HG03135 (cell line): ENCODE data around the gene PACS2.

Experiments
- ATAC-seq: cut with Tn5 transposase; IDR thresholded peaks from one replicate; pipeline ENCODE4 v1.9.1; 2021; ENCODE audit warnings: mild to moderate bottlenecking, moderate library complexity; ENCODE audit not compliant: unreplicated experiment

The PACS2 gene

GRCh38 chr14:105366386-105367074, 52.0 kb downstream of the PACS2 start:
- no peak for ATAC-seq

- ATAC-seq, result no peak
Measured at GRCh38 chr14:105367116-105368031, 52.8 kb downstream of the PACS2 start.

GRCh38 chr14:105368032-105368417, 53.5 kb downstream of the PACS2 start:
- ATAC-seq, result no peak

- no peak for ATAC-seq
Measured at GRCh38 chr14:105368426-105368825, 53.9 kb downstream of the PACS2 start.

- no peak for ATAC-seq
Measured at GRCh38 chr14:105368910-105369652, 54.5 kb downstream of the PACS2 start.

GRCh38 chr14:105369653-105370040, 55.1 kb downstream of the PACS2 start:
- no peak for ATAC-seq

GRCh38 chr14:105374389-105374788, 59.8 kb downstream of the PACS2 start:
- no peak for ATAC-seq

GRCh38 chr14:105375635-105376057, 61.1 kb downstream of the PACS2 start:
- no peak for ATAC-seq

- no peak for ATAC-seq
Measured at GRCh38 chr14:105376521-105377440, 62.2 kb downstream of the PACS2 start.

- ATAC-seq, result no peak
Measured at GRCh38 chr14:105377555-105378182, 63.1 kb downstream of the PACS2 start.

GRCh38 chr14:105378199-105378598, 63.7 kb downstream of the PACS2 start:
- ATAC-seq, result no peak

GRCh38 chr14:105378873-105379685, 64.5 kb downstream of the PACS2 start:
- no peak for ATAC-seq

GRCh38 chr14:105379946-105380345, 65.4 kb downstream of the PACS2 start:
- no peak for ATAC-seq

- ATAC-seq, result no peak
Measured at GRCh38 chr14:105380756-105381155, 66.2 kb downstream of the PACS2 start.

- no peak for ATAC-seq
Measured at GRCh38 chr14:105381446-105382342, 67.1 kb downstream of the PACS2 start.

- ATAC-seq, result no peak
Measured at GRCh38 chr14:105382343-105383082, 68.0 kb downstream of the PACS2 start.

GRCh38 chr14:105383083-105383730, 68.7 kb downstream of the PACS2 start:
- ATAC-seq, result no peak
